HG03064 (cell line): Measurements from ENCODE around the gene SZT2.
"Not testable (repeated sequence)": the region's sequence is repeated elsewhere in the genome, so short reads cannot be mapped to it uniquely, and the experiment has no call there.

ENCODE experiments used
- ATAC-seq: cut with Tn5 transposase; IDR thresholded peaks from one replicate; pipeline ENCODE4 v1.9.1; 2021; ENCODE audit warnings: low read depth; ENCODE audit not compliant: unreplicated experiment

The SZT2 gene

GRCh38 chr1:43386676-43387075, 3.0 kb upstream of the SZT2 start:
- ATAC-seq = no peak

GRCh38 chr1:43387976-43388599, 1.6 kb upstream of the SZT2 start:
- ATAC-seq = no peak

GRCh38 chr1:43388613-43389012, 1.1 kb upstream of the SZT2 start:
- ATAC-seq = no peak

GRCh38 chr1:43392702-43393101, 3.0 kb downstream of the SZT2 start:
- ATAC-seq = no peak

- ATAC-seq = no peak
Measured at GRCh38 chr1:43395523-43395922, 5.8 kb downstream of the SZT2 start.

GRCh38 chr1:43396059-43396458, 6.4 kb downstream of the SZT2 start:
- no peak for ATAC-seq

- ATAC-seq = no peak
Measured at GRCh38 chr1:43398227-43398626, 8.5 kb downstream of the SZT2 start.

- ATAC-seq = not testable (repeated sequence)
Measured at GRCh38 chr1:43400441-43400840, 10.7 kb downstream of the SZT2 start.

- no peak for ATAC-seq
Measured at GRCh38 chr1:43402089-43402865, 12.6 kb downstream of the SZT2 start.

- no peak for ATAC-seq
Measured at GRCh38 chr1:43404353-43404752, 14.7 kb downstream of the SZT2 start.

- ATAC-seq = no peak
Measured at GRCh38 chr1:43405219-43405875, 15.6 kb downstream of the SZT2 start.

- no peak for ATAC-seq
Measured at GRCh38 chr1:43405876-43406234, 16.2 kb downstream of the SZT2 start.

- no peak for ATAC-seq
Measured at GRCh38 chr1:43410571-43410970, 20.9 kb downstream of the SZT2 start.

- not testable (repeated sequence) for ATAC-seq
Measured at GRCh38 chr1:43413426-43413825, 23.7 kb downstream of the SZT2 start.

GRCh38 chr1:43414634-43415223, 25.0 kb downstream of the SZT2 start:
- ATAC-seq = no peak

GRCh38 chr1:43415901-43416300, 26.2 kb downstream of the SZT2 start:
- no peak for ATAC-seq

- ATAC-seq = no peak
Measured at GRCh38 chr1:43418858-43419257, 29.2 kb downstream of the SZT2 start.

- no peak for ATAC-seq
Measured at GRCh38 chr1:43419627-43420425, 30.1 kb downstream of the SZT2 start.

- no peak for ATAC-seq
Measured at GRCh38 chr1:43420874-43421273, 31.2 kb downstream of the SZT2 start.

- ATAC-seq = no peak
Measured at GRCh38 chr1:43421396-43421795, 31.7 kb downstream of the SZT2 start.
